ENCODE data around the gene SMCHD1.
"Not testable (repeated sequence)": the region's sequence is repeated elsewhere in the genome, so short reads cannot be mapped to it uniquely, and the experiment has no call there.

The SMCHD1 gene

DNA sequence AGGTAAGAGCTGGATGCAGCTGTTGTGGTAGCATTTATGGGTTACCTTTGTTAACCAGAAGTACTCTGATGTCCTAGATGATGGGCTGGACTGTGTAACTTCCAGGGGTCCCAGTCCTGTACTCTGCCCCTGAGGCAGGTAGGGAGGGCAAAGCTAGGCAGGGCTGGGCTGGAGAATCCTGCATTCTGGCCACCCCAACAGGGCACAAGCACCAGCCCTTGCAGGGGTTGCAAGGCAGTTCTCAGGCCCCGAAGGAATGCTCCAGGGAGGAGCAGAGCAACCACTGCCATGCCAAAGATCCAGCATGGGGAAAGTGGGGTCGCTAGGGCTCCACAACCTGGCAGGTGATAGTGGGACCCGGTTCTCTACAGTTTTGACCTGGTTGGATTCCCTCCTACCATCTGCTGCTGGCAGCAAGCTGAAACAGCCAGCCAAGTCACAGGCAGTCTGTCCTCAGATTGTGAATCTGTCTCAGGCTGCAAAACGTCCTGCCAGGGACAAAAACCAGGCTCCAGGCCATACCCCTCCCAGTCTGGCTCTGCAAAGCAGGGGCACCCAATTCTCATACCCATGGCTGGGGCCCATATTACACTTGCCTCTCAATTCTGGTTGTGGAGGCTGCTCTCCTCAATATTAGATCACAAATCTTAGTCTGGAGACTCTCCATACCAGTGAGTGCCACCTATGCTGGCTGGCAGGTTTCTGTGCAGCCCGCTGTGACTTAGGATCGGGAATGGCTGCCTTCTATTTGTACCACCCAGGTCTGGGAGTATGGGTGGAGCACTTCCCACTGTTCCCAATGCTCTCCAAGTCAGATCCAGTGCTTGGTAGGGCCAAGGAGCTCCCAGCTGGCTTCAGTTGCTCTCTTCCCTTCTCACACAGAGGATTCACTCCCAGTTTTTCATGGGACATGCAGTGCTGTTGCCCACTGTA, 61.1 kb downstream of the SMCHD1 start:
- no peak for DNase-seq (ENCODE audit: low read depth in 4 of 4, low spot score in 1 of 4)

DNA sequence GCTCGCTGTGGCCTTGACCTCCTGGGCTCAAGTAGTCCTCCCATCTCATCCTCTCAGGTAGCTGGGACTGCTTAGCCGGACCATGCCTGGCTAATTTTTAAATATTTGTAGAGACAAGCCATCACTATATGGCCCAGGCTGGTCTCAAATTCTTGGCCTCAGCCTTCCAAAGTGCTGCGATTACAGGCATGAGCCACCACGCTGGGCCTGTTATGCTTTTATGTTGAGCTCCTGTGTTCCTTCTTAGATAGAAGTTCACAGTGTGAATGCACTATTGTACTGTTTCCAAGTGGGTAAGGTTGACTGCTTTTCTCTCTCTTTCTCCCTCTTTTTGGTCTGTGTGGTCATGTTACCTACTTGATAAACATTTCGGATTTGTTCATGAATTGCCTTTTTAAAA, 61.9 kb downstream of the SMCHD1 start:
- DNase-seq (ENCODE audit: low read depth in 4 of 4, low spot score in 1 of 4): no peak

DNA sequence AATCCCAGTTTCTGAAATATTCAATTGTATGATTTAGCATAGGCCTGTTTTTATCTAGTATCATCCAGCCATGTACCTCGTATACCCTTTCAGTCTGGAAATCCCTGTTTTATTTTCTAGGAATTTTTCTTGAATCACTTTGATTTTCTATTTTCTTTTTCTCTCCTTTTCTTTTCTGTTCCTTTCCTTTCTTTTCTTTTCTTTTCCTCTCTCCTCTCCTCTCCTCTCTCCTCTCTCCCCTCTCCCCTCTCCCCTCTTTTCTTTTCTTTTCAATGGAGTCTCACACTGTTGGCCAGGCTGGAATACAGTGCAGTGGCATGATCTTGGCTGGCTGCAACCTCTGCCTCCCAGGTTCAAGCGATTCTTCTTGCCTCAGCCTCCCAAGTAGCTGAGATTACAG, 63.5 kb downstream of the SMCHD1 start:
- DNase-seq (ENCODE audit: low read depth in 4 of 4, low spot score in 1 of 4): no peak

DNA sequence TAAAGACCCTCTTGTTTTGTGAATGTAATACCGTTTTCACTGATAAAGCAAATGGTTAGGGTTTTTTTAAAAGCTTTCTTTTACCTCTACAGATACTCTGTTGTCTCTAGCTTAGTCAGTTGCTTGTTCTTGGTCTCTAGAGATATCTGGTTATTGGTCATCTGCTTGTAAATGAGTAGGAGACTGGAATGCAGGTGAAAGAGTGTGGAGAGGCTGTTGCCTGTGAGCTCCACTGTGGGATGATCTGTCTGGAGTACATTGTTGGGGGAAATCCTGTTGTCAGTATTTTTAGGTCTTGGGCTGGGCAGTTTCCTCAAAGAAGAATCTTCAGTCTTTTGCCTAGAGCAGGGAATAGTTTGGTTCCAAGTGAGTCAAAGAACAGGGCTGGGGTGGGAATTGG, 67.7 kb downstream of the SMCHD1 start:
- DNase-seq (ENCODE audit: low read depth in 4 of 4, low spot score in 1 of 4): no peak

DNA sequence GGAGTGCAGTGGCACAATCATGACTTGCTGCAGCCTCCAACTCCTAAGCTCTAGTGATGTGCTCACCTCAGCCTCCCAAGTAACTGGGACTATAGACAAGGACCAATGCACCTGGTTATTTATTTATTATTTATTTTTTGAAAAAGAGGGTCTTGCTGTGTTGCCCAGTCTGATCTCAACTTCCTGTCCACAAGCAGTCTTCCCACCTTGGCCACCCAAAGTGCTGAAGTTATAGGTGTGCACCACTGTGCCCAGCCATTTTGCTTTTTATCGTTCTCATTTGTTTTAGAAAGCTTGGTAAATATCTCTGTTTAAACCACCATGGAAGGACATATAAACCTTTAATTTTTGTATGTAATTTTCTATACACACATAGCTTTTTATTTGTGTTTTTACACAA, 74.2 kb downstream of the SMCHD1 start:
- no peak for DNase-seq (ENCODE audit: low read depth in 4 of 4, low spot score in 1 of 4)

DNA sequence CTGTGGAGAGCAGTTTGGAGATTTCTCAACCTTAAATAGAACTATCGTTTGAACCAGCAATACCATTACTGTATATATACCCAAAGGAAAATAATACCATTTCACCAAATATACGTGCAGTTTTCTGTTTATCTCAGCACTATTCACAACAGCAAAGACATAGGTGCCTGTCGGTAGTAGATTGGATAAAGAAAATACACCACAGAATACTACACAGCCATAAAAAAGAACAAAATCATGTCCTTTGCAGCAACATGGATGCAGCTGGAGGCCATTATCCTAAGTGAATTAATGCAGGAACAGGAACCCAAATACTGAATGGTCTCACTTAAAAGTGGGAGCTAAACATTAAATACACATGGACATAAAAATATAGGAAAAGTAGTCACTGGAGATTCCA, 81.3 kb downstream of the SMCHD1 start:
- DNase-seq (ENCODE audit: low read depth in 4 of 4, low spot score in 1 of 4): no peak

DNA sequence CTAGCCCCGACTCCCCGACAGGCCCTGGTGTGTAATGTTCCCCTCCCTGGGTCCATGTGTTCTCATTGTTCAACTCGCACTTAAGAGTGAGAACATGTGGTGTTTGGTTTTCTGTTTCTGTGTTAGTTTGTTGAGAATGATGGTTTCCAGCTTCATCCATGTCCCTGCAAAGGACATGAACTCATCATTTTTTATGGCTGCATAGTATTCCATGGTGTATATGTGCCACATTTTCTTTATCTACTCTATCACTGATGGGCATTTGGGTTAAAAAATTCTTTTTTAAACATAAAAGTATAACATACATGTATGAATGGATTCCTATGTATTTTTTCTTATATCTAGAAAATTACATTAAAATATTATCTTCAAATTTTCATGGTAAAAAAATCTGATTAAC, 84.6 kb downstream of the SMCHD1 start:
- not testable (repeated sequence) for DNase-seq (ENCODE audit: low read depth in 4 of 4, low spot score in 1 of 4)

DNA sequence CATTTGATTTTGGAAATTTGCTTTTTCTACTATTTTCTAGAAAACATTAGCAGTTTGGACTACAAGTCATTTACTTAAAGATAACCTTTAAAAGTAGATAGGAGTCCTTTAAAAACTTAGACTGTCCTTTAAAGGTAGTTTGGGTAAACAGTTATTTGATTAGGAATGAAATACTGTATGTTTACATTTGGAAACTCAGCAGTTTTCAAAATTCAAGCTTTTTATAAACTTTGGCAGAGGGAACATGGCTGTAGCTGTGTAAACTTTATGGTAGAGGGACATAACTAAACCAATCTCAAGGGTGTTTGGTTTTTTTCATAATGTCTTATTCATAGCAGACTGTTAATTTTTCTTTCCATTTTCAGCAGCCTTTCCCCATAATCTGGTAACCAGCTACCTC, 90.7 kb downstream of the SMCHD1 start:
- no peak for DNase-seq (ENCODE audit: low read depth in 4 of 4, low spot score in 1 of 4)

DNA sequence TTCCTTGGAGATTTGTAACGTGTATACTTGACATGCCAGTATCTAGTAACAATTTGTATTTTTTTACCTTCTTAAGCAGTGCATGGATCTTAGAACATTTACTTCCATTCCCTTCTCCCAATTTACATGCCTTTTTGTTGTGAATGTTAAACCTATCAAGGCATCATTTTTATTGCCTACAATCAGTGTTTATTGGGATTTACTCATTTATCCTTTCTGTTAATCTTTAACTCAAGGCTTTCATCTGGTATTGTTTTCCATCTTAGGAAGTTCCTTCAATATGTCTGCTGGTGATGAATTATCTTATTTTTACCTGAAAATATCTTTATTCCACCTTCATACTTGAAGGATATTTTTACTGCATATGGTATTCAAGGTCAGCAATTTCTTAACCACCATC, 102.8 kb downstream of the SMCHD1 start:
- DNase-seq (ENCODE audit: low read depth in 4 of 4, low spot score in 1 of 4): no peak

DNA sequence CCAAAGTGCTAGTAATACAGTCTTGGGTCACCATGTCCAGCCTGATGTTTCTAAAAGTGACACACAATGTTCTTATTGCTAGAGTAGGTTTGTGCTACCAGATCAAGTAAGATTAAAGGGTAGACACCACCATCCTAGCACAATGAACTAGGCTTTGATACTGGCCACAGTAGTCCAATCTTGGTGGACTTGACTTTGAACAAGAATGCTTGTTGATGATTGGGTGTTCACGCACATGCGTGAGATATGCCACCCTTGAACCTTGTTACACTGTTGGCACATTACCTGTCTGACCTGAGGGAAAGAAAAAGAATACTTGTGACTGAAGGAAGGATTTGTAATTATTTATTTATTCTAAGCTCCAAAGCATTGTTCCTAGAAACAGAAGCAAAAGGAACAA, 119.1 kb downstream of the SMCHD1 start:
- no peak for DNase-seq (ENCODE audit: low read depth in 4 of 4, low spot score in 1 of 4)

DNA sequence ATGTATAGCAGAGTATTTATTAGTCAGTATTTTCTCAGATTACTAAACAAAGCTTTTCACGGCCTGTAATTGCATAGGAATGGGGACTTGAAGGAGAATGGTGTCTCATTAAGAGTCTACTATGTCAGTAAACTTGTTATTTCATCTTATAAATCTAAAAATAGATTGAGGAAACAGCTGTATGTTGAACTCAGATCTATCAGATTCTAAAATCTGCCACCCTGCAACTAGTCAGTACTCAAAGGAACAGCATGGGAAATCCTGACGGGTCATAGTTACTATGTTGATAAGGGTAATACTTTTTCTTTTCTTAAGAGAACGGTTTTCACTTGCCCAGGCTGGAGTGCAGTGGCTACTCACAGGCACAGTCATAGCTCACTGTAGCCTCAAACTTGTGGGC, 121.1 kb downstream of the SMCHD1 start:
- no peak for DNase-seq (ENCODE audit: low read depth in 4 of 4, low spot score in 1 of 4)

DNA sequence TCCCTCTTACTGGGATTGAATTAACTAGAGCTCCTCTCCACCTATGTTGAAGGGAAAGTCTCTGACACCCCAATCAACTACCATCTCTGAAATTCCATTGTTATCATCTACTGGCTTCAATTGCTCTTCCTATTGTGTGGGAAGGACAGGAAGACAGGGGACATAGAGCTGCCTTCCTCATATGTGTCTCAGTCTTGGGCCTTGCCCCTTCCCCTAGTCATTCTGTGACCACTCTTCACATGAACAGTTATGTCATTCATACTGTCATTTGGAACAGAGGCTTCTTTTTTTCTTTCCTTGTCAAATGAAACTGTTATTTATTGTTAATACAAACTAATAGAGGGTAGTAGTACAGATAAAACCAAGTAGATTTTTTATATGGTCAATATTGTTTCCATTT, 121.7 kb downstream of the SMCHD1 start:
- DNase-seq (ENCODE audit: low read depth in 4 of 4, low spot score in 1 of 4): no peak

DNA sequence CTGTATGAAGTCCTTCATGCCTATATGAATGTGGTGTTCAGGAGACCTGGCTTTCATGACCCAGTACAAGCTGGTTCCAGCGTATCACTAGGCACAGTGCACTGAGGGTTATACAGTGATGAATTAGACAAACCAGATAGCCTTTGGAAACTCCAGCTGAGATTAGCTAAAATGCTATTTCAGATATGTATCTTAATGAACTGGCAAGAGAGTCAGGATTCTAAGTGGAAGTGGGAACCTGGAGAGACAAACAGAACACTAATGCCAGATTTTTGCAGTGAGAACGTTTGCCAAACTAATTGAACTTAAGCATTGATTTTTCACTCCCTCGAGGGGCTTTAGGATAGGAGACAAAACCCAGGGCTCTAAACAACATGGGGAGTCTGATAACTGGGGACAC, 125.2 kb downstream of the SMCHD1 start:
- no peak for DNase-seq (ENCODE audit: low read depth in 4 of 4, low spot score in 1 of 4)

DNA sequence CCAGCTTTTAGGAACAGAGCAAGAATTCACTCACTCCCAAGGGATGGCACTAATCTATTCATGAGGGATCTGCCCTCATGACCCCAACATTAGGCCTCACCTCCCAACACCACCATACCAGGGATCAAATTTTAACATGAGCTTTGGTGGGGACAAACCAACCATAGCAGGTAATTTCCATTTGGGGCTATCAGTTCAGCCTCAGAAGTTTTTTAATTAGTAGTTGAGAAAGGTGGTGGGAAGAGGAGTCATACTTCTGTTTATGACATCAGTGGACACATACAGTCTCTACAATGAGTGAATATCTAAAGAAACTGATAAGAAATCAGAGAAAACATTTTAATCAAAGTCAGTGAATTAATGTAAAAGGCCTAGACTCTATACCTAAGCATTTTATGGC, 131.7 kb downstream of the SMCHD1 start:
- DNase-seq (ENCODE audit: low read depth in 4 of 4, low spot score in 1 of 4): no peak

DNA sequence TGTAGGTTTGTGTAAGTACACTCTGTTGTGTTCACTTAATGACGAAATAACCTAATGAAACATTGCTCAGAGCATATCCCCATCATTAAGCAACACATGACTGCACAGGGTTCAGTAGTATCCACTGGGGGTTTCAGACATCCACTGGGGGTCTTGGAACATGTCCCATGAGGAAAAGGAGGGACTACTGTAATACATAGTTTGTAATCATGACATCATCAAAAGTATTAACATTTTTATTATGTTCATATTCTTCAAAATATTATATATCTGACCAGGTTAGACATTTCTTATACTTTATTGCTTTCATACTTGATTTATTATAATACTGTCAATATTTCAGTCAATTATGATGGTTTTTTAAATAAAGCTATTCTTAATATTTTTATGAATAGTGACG, 136.9 kb downstream of the SMCHD1 start:
- no peak for DNase-seq (ENCODE audit: low read depth in 4 of 4, low spot score in 1 of 4)

DNA sequence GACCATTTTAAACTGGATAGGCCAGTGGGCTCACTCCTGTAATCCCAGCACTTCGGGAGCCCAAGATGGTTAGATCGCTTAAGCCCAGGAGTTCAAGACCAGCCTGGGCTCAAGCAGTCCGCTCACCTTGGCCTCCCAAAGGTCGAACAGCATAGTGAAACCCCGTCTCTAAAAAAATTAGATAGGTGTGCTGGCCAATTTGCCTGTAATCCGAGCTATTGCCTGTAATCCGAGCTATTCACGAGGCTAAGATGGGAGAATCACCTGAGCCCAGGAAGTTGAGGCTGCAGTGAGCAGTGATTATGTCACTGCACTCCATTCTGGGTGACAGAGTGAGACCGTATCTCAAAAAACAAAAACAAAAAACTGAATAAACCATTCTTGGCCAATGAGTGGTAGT, 138.6 kb downstream of the SMCHD1 start:
- DNase-seq (ENCODE audit: low read depth in 4 of 4, low spot score in 1 of 4): no peak

DNA sequence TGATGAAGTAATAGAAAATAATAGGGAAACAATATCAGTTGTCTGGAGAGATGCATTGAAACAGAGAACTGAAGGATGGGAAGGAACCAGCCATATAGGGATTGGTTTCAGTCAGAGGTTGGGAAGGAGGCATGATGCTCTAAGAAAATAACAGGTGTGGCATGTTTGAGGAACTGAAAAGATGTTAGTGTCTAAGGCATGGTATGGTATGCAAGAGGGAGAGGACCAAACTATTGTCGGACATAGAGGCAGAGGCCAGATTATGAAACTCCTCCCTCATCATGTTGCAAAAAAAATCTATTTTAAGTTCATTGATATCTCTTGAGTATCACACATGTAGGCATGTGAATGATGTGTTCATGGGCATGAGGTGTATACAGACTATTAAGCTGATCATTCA, 142.4 kb downstream of the SMCHD1 start:
- no peak for DNase-seq (ENCODE audit: low read depth in 4 of 4, low spot score in 1 of 4)

DNA sequence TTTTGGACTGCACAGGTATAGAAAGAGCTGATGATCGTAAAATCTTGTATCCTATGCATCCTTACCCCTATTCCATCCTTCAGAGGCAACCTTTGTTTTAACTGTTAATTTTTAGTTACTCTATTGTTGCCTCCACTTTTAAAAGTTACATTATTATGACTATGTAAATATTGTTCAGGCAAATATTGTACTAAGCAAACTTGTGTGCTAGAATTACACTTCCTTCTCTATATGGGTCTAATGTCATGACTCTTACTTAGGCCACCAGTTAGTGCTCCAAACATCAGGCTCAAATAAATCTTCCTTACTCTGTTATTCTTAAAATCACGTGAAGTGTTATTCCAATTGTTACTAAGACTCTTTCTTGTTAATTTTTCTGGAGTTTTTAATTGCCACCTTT, 143.8 kb downstream of the SMCHD1 start:
- no peak for DNase-seq (ENCODE audit: low read depth in 4 of 4, low spot score in 1 of 4)

DNA sequence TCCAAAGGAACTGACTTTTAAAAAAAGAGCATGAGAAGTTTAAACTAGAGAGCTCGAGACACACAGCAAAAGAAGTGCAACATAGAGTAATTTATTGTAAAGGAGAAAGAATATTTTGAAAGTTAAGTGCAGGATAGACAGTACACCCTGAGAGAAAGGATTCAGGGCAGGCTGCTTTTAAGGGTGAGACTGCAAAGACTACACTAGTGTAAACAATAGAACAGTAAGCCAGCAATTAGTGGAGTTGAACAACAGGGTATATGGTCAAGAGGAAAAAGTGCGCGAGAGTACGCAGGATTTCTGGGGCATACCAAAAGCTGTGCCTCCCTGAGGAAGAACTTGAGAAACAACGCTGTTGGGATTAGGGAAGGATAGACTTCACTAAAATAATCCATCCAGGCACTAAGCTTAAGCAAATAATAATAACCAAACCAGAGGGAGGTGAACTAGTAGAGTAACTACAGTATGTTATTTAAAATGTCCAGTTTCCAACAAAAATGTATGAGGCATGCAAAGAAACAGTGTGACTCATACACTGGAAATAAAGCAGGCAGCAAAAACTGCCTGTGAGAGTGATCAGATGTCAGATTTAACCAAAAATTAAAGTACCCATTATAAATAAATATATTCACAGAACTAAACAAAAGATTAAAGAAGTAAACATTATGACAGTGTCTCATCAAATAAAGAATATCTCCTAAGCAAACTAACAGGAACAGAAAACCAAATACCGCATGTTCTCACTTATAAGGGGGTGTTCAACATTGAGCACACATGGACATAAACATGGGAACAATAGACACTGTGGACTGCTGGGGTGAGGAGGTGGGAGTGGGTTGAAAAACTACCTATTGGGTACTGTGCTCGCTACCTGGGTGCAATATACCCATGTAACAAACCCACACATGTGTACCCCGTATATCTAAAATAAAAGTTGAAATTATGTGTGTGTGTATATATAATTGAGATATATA, 150.7 kb downstream of the SMCHD1 start:
- no peak for DNase-seq (ENCODE audit: low read depth in 4 of 4, low spot score in 1 of 4)

DNA sequence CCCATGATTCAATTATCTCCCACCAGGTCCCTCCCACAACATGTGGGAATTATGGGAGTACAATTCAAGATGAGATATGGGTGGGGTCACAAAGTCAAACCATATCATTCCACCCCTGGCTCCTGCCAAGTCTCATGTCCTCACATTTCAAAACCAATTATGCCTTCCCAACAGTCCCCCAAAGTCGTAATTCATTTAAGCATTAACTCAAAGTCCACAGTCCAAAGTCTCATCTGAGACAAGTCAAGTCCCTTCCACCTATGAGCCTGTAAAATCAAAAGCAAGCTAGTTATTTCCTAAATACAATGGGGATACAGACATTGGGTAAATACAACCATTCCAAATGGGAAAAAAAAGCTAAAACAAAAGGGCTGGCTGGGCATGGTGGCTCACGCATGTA, 153.1 kb downstream of the SMCHD1 start:
- DNase-seq (ENCODE audit: low read depth in 4 of 4, low spot score in 1 of 4): not testable (repeated sequence)

DNA sequence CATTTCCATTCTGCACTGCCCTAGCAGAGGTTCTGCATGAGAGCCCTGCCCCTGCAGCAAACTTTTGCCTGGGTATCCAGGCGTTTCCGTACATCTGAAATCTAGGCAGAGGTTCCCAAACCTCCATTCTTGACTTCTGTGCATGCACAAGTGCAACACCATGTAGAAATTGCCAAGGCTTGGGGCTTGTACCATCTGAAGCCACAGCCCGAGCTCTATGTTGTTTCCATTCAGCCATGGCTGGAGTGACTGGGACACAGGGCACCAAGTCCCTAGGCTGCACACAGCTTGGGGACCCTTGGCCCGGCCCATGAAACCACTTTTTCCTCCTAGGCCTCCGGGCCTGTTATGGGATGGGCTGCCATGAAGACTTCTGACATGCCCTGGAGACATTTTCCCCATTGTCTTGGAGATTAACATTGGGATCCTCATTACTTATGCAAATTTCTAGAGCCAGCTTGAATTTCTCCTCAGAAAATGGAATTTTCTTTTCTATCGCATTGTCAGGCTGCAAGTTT, 154.2 kb downstream of the SMCHD1 start:
- not testable (repeated sequence) for DNase-seq (ENCODE audit: low read depth in 4 of 4, low spot score in 1 of 4)

DNA sequence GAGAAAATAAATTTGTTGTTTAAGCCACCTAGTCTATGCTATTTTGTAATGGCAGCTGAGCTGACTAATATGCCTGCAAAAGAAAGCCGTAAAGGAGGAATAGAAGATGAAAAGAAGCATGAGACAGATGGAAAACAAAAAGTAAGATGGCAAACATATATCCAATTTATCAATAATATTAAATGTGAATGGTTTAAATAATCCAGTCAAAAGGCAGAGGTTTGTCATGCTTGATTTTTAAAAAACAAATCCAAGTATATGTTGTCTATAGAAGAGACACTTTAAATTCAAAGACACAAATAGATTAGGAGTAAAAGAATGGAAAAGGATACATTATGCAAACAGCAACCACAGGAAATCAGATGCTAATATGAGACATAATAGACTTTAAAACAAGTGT, 155.9 kb downstream of the SMCHD1 start:
- DNase-seq (ENCODE audit: low read depth in 4 of 4, low spot score in 1 of 4): no peak

Measured in stimulated activated CD4-positive, alpha-beta T cell treated with anti-CD3 and anti-CD28 coated beads, Interleukin-1b, Interleukin-23, amount 100 ng/mL, for 24 hours (primary cell).